HFF-Myc (cell line): ENCODE data around the gene CCND1.

Experiments used
- DNase-seq: peaks from one replicate; pipeline ENCODE4 v3.0.0-alpha.2; 2011; ENCODE audit warnings: low read depth; ENCODE audit errors: extremely low read depth
- H3K4me3 ChIP-seq: replicated peaks from 2 replicates; pipeline ENCODE4 v1.5.1; 2011; ENCODE audit warnings: low read depth, mild to moderate bottlenecking, control low read depth, low read length
- CTCF ChIP-seq: IDR thresholded peaks from 2 replicates; pipeline ENCODE4 v1.5.1; 2012; ENCODE audit warnings: mild to moderate bottlenecking, low read depth, low read length, control low read depth; ENCODE audit errors: missing control alignments

Gene CCND1

GRCh38 chr11:69662021-69662698 is 21.2 kb downstream of the CCND1 start:
- peak; percentile 32 for TF ChIP-seq CTCF
- DNase-seq: no peak

GRCh38 chr11:69662806-69663205 is 21.9 kb downstream of the CCND1 start:
- no peak overlapping the region for H3K4me3 ChIP-seq
- TF ChIP-seq CTCF: no peak
- DNase-seq: no peak

More at GRCh38 chr11:69662021-69662698, 21.2 kb downstream of the CCND1 start:
- H3K4me3 ChIP-seq: no peak overlapping the region

- H3K4me3 ChIP-seq: no peak overlapping the region
- DNase-seq: no peak
- no peak for TF ChIP-seq CTCF
Observed at GRCh38 chr11:69663326-69663725, 22.4 kb downstream of the CCND1 start.

- no peak for DNase-seq
- no peak for TF ChIP-seq CTCF
- no peak overlapping the region for H3K4me3 ChIP-seq
Observed at GRCh38 chr11:69664103-69664775, 23.3 kb downstream of the CCND1 start.

GRCh38 chr11:69664901-69665300 is 23.9 kb downstream of the CCND1 start:
- no peak for TF ChIP-seq CTCF
- no peak overlapping the region for H3K4me3 ChIP-seq
- DNase-seq: no peak

- TF ChIP-seq CTCF: no peak
- DNase-seq: no peak
- no peak overlapping the region for H3K4me3 ChIP-seq
Observed at GRCh38 chr11:69665669-69666068, 24.7 kb downstream of the CCND1 start.
